Measurements from ENCODE around the gene TAP1. TPM values are rescaled to one million over a fixed set of nuclear protein-coding genes. Genes with fewer than 3 reads are reported as not detected.
A peak's percentile ranks its signal among the peaks of the same experiment; 100 is the strongest.

The TAP1 gene
- total and polyA plus RNA-seq, 2 experiments from 2014 or later, result 6.8 to 12.6 TPM

DNA sequence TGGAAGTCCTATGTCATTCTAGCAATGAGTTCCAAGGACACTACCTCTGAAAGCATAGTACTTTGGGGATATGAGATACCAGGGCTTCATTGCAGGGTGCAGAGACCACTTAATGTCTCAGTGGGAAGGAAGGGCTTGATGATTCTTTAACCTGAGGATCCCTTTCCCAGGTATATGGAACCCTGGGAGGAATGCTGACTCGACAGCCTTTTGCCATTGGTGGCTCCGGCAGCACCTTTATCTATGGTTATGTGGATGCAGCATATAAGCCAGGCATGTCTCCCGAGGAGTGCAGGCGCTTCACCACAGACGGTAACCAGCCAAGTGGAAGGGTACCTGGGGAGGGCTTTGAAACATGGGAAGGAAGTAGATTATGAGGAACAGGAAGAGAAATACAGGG, 4.7 kb upstream of the TAP1 start:
- no peak for DNase-seq (ENCODE audit: low read depth in 1 of 2, low spot score in 1 of 2)
- H3K27me3 ChIP-seq, result peaks cover 55% of the 10 kb centered on the region

DNA sequence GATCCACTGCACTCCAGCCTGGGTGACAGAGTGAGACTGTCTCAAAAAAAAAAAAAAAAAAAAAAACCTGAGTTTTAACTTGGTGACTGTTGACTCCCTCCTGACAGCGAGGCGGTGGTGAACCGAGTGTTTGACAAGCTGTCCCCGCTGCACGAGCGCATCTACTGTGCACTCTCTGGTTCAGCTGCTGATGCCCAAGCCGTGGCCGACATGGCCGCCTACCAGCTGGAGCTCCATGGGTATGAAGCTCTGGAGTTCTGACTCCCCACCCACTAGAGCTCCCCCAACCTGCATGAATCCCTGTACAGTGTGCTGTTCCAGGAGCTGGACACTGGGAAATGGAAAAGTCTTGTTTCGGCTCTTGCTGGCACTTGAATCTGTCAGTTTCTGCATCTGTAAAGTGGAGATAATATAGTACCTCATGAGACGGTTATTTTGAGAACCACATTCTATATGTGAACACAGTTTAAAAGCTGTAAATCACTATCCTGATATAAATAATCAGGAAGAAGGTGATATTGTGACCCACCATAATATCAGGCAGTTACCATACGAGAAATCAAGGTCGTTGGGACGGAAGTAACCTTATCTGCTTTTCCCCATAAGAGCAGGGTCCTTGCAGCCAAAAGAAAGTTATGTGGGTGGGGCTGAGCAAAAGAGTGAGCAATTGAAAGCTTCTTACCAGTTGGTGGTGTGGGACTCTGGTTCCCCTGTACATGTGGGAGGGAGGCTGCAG, 3.8 kb upstream of the TAP1 start:
- H3K27ac ChIP-seq, result no peak overlapping the region
- H3K27me3 ChIP-seq, result peaks cover 64% of the 10 kb centered on the region
- H3K36me3 ChIP-seq, result no peaks in the 10 kb centered on the region
- H3K4me3 ChIP-seq, result no peak overlapping the region
- H3K9me3 ChIP-seq (ENCODE audit: low read depth), result no peaks in the 10 kb centered on the region
- peak in 1 of 2 donors; percentile 45 for DNase-seq (ENCODE audit: low read depth in 1 of 2, low spot score in 1 of 2)
- TF ChIP-seq, protein P1, sequence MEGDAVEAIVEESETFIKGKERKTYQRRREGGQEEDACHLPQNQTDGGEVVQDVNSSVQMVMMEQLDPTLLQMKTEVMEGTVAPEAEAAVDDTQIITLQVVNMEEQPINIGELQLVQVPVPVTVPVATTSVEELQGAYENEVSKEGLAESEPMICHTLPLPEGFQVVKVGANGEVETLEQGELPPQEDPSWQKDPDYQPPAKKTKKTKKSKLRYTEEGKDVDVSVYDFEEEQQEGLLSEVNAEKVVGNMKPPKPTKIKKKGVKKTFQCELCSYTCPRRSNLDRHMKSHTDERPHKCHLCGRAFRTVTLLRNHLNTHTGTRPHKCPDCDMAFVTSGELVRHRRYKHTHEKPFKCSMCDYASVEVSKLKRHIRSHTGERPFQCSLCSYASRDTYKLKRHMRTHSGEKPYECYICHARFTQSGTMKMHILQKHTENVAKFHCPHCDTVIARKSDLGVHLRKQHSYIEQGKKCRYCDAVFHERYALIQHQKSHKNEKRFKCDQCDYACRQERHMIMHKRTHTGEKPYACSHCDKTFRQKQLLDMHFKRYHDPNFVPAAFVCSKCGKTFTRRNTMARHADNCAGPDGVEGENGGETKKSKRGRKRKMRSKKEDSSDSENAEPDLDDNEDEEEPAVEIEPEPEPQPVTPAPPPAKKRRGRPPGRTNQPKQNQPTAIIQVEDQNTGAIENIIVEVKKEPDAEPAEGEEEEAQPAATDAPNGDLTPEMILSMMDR (IDR thresholded peaks at IDR 0.05; ENCODE audit: low read depth, low read length), result no peak
- H3K4me1 ChIP-seq (ENCODE audit: low read depth), result peaks cover 13% of the 10 kb centered on the region

More for the DNA sequence above, 4.7 kb upstream of the TAP1 start:
- TF ChIP-seq, protein P1 (IDR thresholded peaks at IDR 0.05; ENCODE audit: low read depth, low read length), result no peak
- no peak overlapping the region for H3K27ac ChIP-seq
- H3K36me3 ChIP-seq, result no peaks in the 10 kb centered on the region
- no peaks in the 10 kb centered on the region for H3K9me3 ChIP-seq (ENCODE audit: low read depth)
- H3K4me1 ChIP-seq (ENCODE audit: low read depth), result peaks cover 13% of the 10 kb centered on the region
- no peak overlapping the region for H3K4me3 ChIP-seq

DNA sequence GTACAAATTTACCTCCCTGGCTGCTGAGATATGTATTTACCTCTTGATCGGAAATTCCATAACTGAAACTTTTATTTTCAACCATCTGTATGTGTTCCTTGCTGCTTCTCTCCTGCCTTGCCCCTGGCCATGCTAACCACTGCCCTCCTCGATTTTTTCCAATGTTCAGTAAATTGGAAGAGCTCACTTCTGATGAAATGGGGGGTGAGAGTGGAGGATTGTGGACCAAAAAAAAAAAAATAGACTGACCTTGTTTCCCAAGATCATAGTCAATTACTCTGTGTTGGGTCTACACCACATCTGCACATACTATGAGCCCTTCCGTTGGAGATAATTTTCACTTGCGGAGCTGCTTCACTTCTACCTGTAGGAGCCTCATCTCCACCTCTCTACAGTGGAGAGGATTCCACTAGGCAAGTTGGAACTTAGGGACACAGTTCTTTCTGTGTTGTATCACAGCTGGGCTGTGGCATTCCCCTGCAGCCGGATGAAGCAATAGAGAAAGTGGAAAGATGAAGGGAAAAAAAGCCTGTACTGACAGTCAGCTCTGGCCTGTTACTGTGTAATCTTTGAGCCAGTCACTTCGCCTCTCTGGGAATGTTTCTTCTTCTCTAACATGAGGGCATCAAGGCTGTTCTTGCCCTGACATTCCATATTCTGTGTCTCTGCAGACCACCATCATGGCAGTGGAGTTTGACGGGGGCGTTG, 2.1 kb upstream of the TAP1 start:
- Histone ChIP-seq H3K36me3 (no peaks in the 10 kb centered on the region), H3K27ac (no peak overlapping the region), H3K4me3 (no peak overlapping the region), H3K4me1 (ENCODE audit: low read depth) (peaks cover 13% of the 10 kb centered on the region), H3K9me3 (ENCODE audit: low read depth) (no peaks in the 10 kb centered on the region), H3K27me3 (peaks cover 81% of the 10 kb centered on the region)
- DNase-seq (ENCODE audit: low read depth in 1 of 2, low spot score in 1 of 2), result no peak
- TF ChIP-seq, protein P1 (IDR thresholded peaks at IDR 0.05; ENCODE audit: low read depth, low read length), result no peak

DNA sequence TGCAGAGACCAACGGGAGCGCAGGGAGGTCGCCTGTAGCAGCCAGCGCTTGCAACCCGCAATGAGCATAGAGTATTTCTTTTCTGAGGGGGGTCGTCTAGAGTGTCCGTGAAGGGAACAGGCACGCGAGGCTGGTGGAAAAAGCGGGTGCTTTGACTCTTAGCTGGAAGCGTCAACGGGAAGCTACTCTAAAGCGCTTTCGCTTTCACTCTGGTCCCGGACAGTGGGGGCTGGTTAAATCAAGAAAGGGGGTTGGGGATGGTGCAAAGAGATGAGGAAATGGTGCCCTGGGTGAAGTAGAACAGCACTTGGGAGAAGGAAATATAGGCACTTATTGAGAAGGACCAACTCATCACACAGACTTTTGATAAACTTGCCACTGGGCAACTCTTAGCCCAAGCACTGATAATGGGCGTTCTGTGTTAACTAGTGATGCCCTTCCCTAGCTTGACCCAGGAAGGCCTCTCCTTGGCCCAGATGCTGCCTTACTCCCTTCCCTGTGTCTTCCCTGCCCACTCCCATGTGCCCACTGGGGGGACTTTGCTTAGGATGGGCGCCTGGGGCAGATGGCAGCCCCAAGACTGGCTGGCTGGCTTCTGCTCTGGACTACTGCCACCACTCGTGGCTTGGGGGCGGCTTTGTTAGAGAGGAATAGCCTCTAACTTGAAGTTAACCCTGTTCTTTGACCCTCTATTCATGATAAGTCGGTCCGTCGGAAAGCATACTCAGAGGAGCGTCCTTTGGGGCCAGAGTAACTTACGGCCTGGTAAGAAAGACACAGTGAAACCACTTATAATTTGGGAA, 1.1 kb upstream of the TAP1 start:
- Histone ChIP-seq H3K4me3 (peak overlapping the region; percentile 56), H3K27me3 (peaks cover 88% of the 10 kb centered on the region), H3K4me1 (ENCODE audit: low read depth) (peaks cover 13% of the 10 kb centered on the region), H3K36me3 (no peaks in the 10 kb centered on the region), H3K9me3 (ENCODE audit: low read depth) (no peaks in the 10 kb centered on the region), H3K27ac (no peak overlapping the region)
- peak in 1 of 2 donors; percentile 47 for DNase-seq (ENCODE audit: low read depth in 1 of 2, low spot score in 1 of 2)
- TF ChIP-seq, protein P1 (IDR thresholded peaks at IDR 0.05; ENCODE audit: low read depth, low read length), result no peak

DNA sequence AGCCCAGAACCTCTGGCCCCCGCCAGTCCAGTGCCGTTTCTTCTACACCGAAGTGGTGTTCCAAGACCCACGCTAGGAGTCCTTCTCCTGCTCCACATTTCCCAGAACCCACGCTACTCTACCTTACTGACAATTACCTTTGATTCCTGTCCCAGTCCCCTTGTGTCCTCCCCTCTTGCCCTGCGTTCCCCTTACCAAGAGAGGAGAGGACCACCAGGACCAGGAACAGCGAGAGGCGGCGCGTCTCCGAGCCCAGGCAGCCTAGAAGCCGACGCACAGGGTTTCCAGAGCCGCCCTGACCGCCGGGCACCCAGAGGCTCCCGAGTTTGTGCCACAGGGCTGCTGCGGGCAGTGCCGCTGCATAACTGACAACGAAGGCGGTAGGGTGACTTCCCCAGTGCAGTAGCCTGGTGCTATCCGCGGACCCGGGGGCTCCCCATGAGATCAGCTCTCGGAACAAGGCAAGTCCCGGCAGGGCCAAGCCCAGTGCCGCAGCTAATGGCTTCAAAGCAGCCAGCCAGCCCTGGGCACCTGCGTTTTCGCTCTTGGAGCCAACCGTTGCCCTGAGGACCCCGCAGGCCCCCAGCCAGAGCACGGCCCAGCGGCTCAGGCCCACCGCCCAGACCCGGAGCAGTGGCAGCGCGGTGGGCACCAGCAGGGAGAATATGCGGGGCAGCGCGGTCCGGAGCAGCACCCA, 512 bp downstream of the TAP1 start:
- peaks cover 93% of the 10 kb centered on the region for H3K27me3 ChIP-seq
- no peak overlapping the region for H3K27ac ChIP-seq
- TF ChIP-seq, protein P1 (IDR thresholded peaks at IDR 0.05; ENCODE audit: low read depth, low read length), result no peak
- H3K36me3 ChIP-seq, result no peaks in the 10 kb centered on the region
- peak; percentile 24 to 45 for DNase-seq (ENCODE audit: low read depth in 1 of 2, low spot score in 1 of 2)
- peaks cover 9% of the 10 kb centered on the region for H3K4me1 ChIP-seq (ENCODE audit: low read depth)
- H3K4me3 ChIP-seq, result peak overlapping the region; percentile 56
- H3K9me3 ChIP-seq (ENCODE audit: low read depth), result no peaks in the 10 kb centered on the region
